ENCODE results near the gene AURKAIP1.

DNA sequence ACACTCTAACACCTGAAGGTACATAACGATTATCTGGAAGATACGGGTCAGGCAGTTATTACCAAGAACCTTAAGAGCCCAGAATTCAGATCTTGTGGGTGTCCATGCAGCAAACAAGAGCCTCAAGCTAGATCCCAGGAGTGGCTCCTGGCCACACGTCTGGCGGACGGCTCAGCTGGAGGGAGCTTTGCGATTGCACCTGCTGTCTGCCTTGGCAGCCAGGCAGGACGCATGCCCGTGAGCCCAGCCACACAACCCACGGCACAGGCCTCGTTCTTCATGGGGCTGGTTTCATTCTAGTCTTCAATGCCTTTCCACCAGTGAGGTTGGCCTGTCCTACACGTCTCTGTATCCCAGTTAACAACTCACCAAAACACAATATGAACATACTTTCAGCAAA is 18.4 kb upstream of the AURKAIP1 start:
- TF ChIP-seq, protein P1, sequence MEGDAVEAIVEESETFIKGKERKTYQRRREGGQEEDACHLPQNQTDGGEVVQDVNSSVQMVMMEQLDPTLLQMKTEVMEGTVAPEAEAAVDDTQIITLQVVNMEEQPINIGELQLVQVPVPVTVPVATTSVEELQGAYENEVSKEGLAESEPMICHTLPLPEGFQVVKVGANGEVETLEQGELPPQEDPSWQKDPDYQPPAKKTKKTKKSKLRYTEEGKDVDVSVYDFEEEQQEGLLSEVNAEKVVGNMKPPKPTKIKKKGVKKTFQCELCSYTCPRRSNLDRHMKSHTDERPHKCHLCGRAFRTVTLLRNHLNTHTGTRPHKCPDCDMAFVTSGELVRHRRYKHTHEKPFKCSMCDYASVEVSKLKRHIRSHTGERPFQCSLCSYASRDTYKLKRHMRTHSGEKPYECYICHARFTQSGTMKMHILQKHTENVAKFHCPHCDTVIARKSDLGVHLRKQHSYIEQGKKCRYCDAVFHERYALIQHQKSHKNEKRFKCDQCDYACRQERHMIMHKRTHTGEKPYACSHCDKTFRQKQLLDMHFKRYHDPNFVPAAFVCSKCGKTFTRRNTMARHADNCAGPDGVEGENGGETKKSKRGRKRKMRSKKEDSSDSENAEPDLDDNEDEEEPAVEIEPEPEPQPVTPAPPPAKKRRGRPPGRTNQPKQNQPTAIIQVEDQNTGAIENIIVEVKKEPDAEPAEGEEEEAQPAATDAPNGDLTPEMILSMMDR (IDR thresholded peaks at IDR 0.05): no peak
- no peak for TF ChIP-seq POLR2A (IDR thresholded peaks at IDR 0.05)

Measured in Peyer's patch (tissue), 4 donors.